Stomach (tissue), 4 donors: Measurements from ENCODE around the gene SH3PXD2A.

ENCODE experiments used
- POLR2A ChIP-seq, 4 donors: fragments of 450-650 bp; IDR thresholded peaks; one replicate each; pipeline ENCODE4 v1.6.1; 2016; ENCODE audit warnings: antibody characterized with exemption in 4 of 4, control low read depth in 2 of 4, mild to moderate bottlenecking in 1 of 4, moderate library complexity in 1 of 4
- POLR2AphosphoS5 ChIP-seq, 3 donors: sonication (generic); formaldehyde crosslinking; IDR thresholded peaks; one replicate each; pipeline ENCODE4 v1.6.1; 2016; ENCODE audit warnings: antibody characterized with exemption in 3 of 3
- TF ChIP-seq, protein P1 (sequence below), 7 experiments: fragments of 450-650 bp in 4 of 7; fragments of 200-600 bp in 3 of 7; sonication (generic) in 3 of 7; IDR thresholded peaks; one replicate each; pipeline ENCODE4 v1.5.1; 2016 to 2019; ENCODE audit warnings: antibody characterized with exemption in 7 of 7, control low read depth in 2 of 7, mild to moderate bottlenecking in 1 of 7

DNA sequence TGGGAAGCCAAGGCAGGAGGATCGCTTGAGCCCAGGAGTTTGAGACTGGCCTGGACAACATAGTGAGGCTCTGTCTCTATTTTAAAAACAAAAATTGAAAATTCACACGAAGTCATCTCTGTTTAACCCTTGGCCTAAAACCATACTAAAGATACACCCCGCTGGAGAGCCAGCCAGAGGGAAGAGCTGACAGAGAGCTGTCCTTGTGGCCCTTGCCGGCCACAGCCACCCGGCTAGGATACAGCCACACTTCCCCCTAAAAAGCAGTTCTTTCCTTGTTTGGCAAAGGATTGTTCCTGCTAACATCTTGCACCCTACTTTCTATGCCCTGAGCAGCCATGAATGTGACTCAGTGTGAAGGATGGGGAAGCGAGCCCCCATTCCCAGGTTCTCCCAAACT, 49.6 kb downstream of the SH3PXD2A start:
- TF ChIP-seq, protein P1, sequence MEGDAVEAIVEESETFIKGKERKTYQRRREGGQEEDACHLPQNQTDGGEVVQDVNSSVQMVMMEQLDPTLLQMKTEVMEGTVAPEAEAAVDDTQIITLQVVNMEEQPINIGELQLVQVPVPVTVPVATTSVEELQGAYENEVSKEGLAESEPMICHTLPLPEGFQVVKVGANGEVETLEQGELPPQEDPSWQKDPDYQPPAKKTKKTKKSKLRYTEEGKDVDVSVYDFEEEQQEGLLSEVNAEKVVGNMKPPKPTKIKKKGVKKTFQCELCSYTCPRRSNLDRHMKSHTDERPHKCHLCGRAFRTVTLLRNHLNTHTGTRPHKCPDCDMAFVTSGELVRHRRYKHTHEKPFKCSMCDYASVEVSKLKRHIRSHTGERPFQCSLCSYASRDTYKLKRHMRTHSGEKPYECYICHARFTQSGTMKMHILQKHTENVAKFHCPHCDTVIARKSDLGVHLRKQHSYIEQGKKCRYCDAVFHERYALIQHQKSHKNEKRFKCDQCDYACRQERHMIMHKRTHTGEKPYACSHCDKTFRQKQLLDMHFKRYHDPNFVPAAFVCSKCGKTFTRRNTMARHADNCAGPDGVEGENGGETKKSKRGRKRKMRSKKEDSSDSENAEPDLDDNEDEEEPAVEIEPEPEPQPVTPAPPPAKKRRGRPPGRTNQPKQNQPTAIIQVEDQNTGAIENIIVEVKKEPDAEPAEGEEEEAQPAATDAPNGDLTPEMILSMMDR (IDR thresholded peaks at IDR 0.05): no peak
- TF ChIP-seq POLR2A (IDR thresholded peaks at IDR 0.05) (no peak), POLR2AphosphoS5 (IDR thresholded peaks at IDR 0.05) (no peak)
